IMR-90 (cell line): ENCODE data around the gene PCDHGB7.

ENCODE experiments used
- BHLHE40 ChIP-seq: fragments of 150-350 bp; IDR thresholded peaks from 2 replicates; pipeline ENCODE4 v1.6.1; 2016; ENCODE audit warnings: mild to moderate bottlenecking, low read depth, low read length
- CEBPB ChIP-seq: IDR thresholded peaks from 2 replicates; pipeline ENCODE4 v1.6.1; 2012; ENCODE audit warnings: low read depth, low read length, improper control_type of control experiment
- CTCF ChIP-seq: conservative IDR thresholded peaks from 2 replicates; pipeline ENCODE4 v1.5.1; 2012; ENCODE audit warnings: mild to moderate bottlenecking, low read depth, low read length, improper control_type of control experiment
- ELK1 ChIP-seq: fragments of 150-350 bp; IDR thresholded peaks from 2 replicates; pipeline ENCODE4 v1.6.1; 2016; ENCODE audit warnings: low read depth, mild to moderate bottlenecking, low read length, moderate library complexity, borderline replicate concordance
- FOS ChIP-seq: fragments of 150-350 bp; IDR thresholded peaks from 2 replicates; pipeline ENCODE4 v1.6.1; 2016; ENCODE audit warnings: low read depth, low read length
- MAZ ChIP-seq: IDR thresholded peaks from 2 replicates; pipeline ENCODE4 v1.6.1; 2012; ENCODE audit warnings: low read depth, mild to moderate bottlenecking, low read length, improper control_type of control experiment, moderate library complexity, borderline replicate concordance
- POLR2A ChIP-seq: IDR thresholded peaks from 2 replicates; pipeline ENCODE4 v1.6.1; 2012; ENCODE audit warnings: mild to moderate bottlenecking, low read depth, low read length
- RAD21 ChIP-seq: IDR thresholded peaks from 2 replicates; pipeline ENCODE4 v1.6.1; 2012; ENCODE audit warnings: low read length, improper control_type of control experiment
- RCOR1 ChIP-seq: IDR thresholded peaks from 2 replicates; pipeline ENCODE4 v1.6.1; 2012; ENCODE audit warnings: mild to moderate bottlenecking, low read length, improper control_type of control experiment; ENCODE audit not compliant: insufficient replicate concordance
- SMC3 ChIP-seq: fragments of 150-350 bp; IDR thresholded peaks from 2 replicates; pipeline ENCODE4 v1.6.1; 2016; ENCODE audit warnings: low read depth, mild to moderate bottlenecking, antibody characterized with exemption, low read length, moderate library complexity
- USF2 ChIP-seq: fragments of 150-350 bp; IDR thresholded peaks from 2 replicates; pipeline ENCODE4 v1.6.1; 2017; ENCODE audit warnings: mild to moderate bottlenecking, antibody characterized with exemption, low read length, low read depth

- TF ChIP-seq RAD21 = no peak
- no peak for TF ChIP-seq POLR2A
- no peak for TF ChIP-seq RCOR1
- no peak for TF ChIP-seq CEBPB
- TF ChIP-seq CTCF = no peak
- TF ChIP-seq MAZ = no peak
- no peak for TF ChIP-seq SMC3
- no peak for TF ChIP-seq USF2
- no peak for TF ChIP-seq ELK1
- TF ChIP-seq BHLHE40 = no peak
- TF ChIP-seq FOS = no peak
Measured at GRCh38 chr5:141383345-141383744, 34.1 kb upstream of the PCDHGB7 start.
